ENCODE data around the gene PTGES2. TPM values are rescaled to one million over a fixed set of nuclear protein-coding genes. Genes with fewer than 3 reads are reported as not detected.

The PTGES2 gene
- total and polyA plus RNA-seq, 2 donors: 39.3 to 51.6 TPM

DNA sequence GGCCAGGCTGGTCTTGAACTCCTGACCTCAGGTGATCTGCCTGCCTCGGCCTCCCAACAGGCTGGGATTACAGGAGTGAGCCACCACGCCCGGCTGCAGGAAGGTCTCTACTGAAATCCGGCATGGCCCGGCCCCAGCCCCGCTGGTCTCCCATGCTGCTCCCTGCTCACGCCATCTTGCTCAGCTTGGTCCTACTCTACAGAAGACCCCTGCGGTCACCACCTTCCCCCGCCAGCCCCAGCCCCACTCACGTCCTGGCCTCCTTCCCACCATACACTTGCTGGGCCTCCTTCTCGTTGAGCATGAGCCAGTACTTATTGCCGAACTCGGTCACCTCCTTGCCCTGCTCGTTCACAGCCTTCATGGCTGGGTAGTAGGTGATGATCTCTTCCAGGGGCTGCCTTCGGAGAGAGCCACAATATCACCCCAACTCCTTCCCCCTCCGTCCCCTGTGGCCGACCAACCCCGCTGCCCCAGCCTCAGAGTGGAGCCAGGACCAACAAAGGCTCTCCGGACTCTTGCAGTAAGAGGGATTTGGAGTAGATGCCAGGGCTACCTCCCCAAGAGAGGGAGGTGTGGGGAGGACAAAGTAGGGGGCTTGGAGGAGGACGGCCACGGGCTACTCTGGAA, 4.0 kb downstream of the PTGES2 start:
- 97% methylated on average over 21 of the region's 21 CpGs for WGBS
- peaks cover 11 to 24% of the 10 kb centered on the region in 2 donors for H3K4me1 ChIP-seq (ENCODE audit: control insufficient read depth in 2 of 2, insufficient read depth in 2 of 2, low read length in 2 of 2)
- peaks cover 51 to 58% of the 10 kb centered on the region in 2 donors for H3K36me3 ChIP-seq (ENCODE audit: control insufficient read depth in 2 of 2, insufficient read depth in 2 of 2, low read length in 1 of 2)
- DNase-seq (ENCODE audit: low read depth in 6 of 9, low spot score in 9 of 9): no peak
- no peaks in the 10 kb centered on the region for H3K27me3 ChIP-seq (ENCODE audit: control insufficient read depth in 2 of 2, insufficient read depth in 1 of 2, low read length in 1 of 2)
- H3K9me3 ChIP-seq (ENCODE audit: control insufficient read depth in 2 of 2, insufficient read depth in 1 of 2, low read length in 1 of 2): peaks cover 0 to 7% of the 10 kb centered on the region in 2 donors
- H3K27ac ChIP-seq (ENCODE audit: low read depth in 1 of 2, low read length in 1 of 2): no peak overlapping the region
- H3K4me3 ChIP-seq (ENCODE audit: low read length in 2 of 2): no peak overlapping the region

- Histone ChIP-seq H3K4me3 (ENCODE audit: low read length in 2 of 2) (no peak overlapping the region), H3K4me1 (ENCODE audit: control insufficient read depth in 2 of 2, insufficient read depth in 2 of 2, low read length in 2 of 2) (peaks cover 11 to 29% of the 10 kb centered on the region in 2 donors), H3K36me3 (ENCODE audit: control insufficient read depth in 2 of 2, insufficient read depth in 2 of 2, low read length in 1 of 2) (peaks cover 51 to 58% of the 10 kb centered on the region in 2 donors), H3K27ac (ENCODE audit: low read depth in 1 of 2, low read length in 1 of 2) (no peak overlapping the region), H3K9me3 (ENCODE audit: control insufficient read depth in 2 of 2, insufficient read depth in 1 of 2, low read length in 1 of 2) (peaks cover 0 to under 1% of the 10 kb centered on the region in 2 donors), H3K27me3 (ENCODE audit: control insufficient read depth in 2 of 2, insufficient read depth in 1 of 2, low read length in 1 of 2) (no peaks in the 10 kb centered on the region)
- 99% methylated on average over 24 of the region's 24 CpGs for WGBS
- no peak for DNase-seq (ENCODE audit: low read depth in 6 of 9, low spot score in 9 of 9)
Measured at GRCh38 chr9:128122809-128123175, 4.7 kb downstream of the PTGES2 start.

DNA sequence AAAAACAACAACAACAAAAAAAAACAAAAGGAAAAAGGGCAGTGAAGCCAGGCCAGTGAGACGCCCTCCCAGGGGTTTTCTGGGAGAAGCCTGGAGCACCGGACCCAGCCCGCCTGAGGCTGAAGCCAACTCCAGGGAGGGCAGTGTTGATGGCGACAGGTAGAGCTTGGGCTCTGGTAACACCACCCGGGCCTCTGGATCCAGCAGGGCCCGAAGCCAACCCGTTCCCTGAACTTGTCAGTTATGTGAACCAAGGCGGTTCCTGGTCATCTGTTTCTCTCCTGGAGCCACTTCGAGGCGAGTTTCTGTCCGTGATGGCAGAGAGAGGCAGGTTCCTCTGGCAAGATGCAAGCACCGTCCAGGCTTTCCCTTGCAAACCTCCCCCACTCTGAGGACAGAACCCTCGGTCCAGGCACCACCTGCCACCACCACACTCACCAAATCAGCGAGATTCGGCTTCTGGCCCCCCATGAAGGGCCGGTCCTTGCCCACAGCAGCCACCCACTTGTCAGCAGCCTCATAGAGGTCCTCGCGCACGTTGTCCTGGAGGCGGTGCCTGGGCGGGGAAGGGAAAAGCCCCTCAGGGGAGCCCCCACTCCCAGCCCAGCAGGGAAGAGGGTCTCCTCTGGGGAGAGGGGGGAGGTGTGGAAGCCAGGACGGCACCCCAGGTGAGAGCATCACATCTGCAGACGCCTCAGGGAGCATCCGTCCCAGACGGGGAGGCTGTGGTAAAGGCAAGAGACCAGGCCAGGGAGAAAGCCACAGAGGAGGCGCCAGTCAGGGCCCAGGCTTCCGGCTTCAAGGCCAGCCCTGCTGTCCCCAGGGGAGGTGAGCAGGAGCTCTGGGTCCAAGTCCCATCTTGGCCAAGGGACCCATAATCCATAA, 5.4 kb downstream of the PTGES2 start:
- 97% methylated on average over 27 of the region's 27 CpGs for WGBS
- no peak for DNase-seq (ENCODE audit: low read depth in 6 of 9, low spot score in 9 of 9)
- H3K27ac ChIP-seq (ENCODE audit: low read depth in 1 of 2, low read length in 1 of 2): no peak overlapping the region
- H3K27me3 ChIP-seq (ENCODE audit: control insufficient read depth in 2 of 2, insufficient read depth in 1 of 2, low read length in 1 of 2): no peaks in the 10 kb centered on the region
- H3K9me3 ChIP-seq (ENCODE audit: control insufficient read depth in 2 of 2, insufficient read depth in 1 of 2, low read length in 1 of 2): peaks cover 0 to 4% of the 10 kb centered on the region in 2 donors
- H3K4me3 ChIP-seq (ENCODE audit: low read length in 2 of 2): no peak overlapping the region
- H3K4me1 ChIP-seq (ENCODE audit: control insufficient read depth in 2 of 2, insufficient read depth in 2 of 2, low read length in 2 of 2): peaks cover 11 to 34% of the 10 kb centered on the region in 2 donors
- peaks cover 51 to 58% of the 10 kb centered on the region in 2 donors for H3K36me3 ChIP-seq (ENCODE audit: control insufficient read depth in 2 of 2, insufficient read depth in 2 of 2, low read length in 1 of 2)

DNA sequence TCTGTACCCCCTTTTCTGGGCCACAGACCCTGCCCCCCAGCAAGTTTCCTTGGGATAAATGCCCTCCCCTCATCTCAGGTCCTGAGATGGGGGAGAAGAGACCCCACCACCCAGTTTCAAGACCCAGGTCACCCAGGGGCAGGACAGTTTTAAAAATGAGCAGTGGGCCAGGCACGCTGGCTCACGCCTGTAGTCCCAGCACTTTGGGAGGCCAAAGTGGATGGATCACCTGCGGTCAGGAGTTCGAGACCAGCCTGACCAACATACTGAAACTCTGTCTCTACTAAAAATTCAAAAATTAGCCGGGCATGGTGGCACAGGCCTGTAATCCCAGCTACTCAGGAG, 6.1 kb downstream of the PTGES2 start:
- no peak for DNase-seq (ENCODE audit: low read depth in 6 of 9, low spot score in 9 of 9)
- Histone ChIP-seq H3K9me3 (ENCODE audit: control insufficient read depth in 2 of 2, insufficient read depth in 1 of 2, low read length in 1 of 2) (peaks cover 0 to 4% of the 10 kb centered on the region in 2 donors), H3K27ac (ENCODE audit: low read depth in 1 of 2, low read length in 1 of 2) (no peak overlapping the region), H3K4me1 (ENCODE audit: control insufficient read depth in 2 of 2, insufficient read depth in 2 of 2, low read length in 2 of 2) (peaks cover 8 to 27% of the 10 kb centered on the region in 2 donors), H3K36me3 (ENCODE audit: control insufficient read depth in 2 of 2, insufficient read depth in 2 of 2, low read length in 1 of 2) (peaks cover 53 to 58% of the 10 kb centered on the region in 2 donors), H3K4me3 (ENCODE audit: low read length in 2 of 2) (no peak overlapping the region), H3K27me3 (ENCODE audit: control insufficient read depth in 2 of 2, insufficient read depth in 1 of 2, low read length in 1 of 2) (no peaks in the 10 kb centered on the region)
- over 99% methylated on average over 5 of the region's 5 CpGs for WGBS

GRCh38 chr9:128120741-128121465, 6.6 kb downstream of the PTGES2 start:
- no peak overlapping the region for H3K27ac ChIP-seq (ENCODE audit: low read depth in 1 of 2, low read length in 1 of 2)
- no peak for DNase-seq (ENCODE audit: low read depth in 6 of 9, low spot score in 9 of 9)

GRCh38 chr9:128120061-128120740, 7.3 kb downstream of the PTGES2 start:
- no peak for DNase-seq (ENCODE audit: low read depth in 6 of 9, low spot score in 9 of 9)
- Histone ChIP-seq H3K4me3 (ENCODE audit: low read length in 2 of 2) (no peak overlapping the region), H3K27ac (ENCODE audit: low read depth in 1 of 2, low read length in 1 of 2) (no peak overlapping the region), H3K9me3 (ENCODE audit: control insufficient read depth in 2 of 2, insufficient read depth in 1 of 2, low read length in 1 of 2) (peaks cover 0 to 4% of the 10 kb centered on the region in 2 donors), H3K27me3 (ENCODE audit: control insufficient read depth in 2 of 2, insufficient read depth in 1 of 2, low read length in 1 of 2) (no peaks in the 10 kb centered on the region), H3K36me3 (ENCODE audit: control insufficient read depth in 2 of 2, insufficient read depth in 2 of 2, low read length in 1 of 2) (peaks cover 51 to 56% of the 10 kb centered on the region in 2 donors), H3K4me1 (ENCODE audit: control insufficient read depth in 2 of 2, insufficient read depth in 2 of 2, low read length in 2 of 2) (peaks cover 0 to 18% of the 10 kb centered on the region in 2 donors)
- 97% methylated on average over 20 of the region's 20 CpGs for WGBS

More at GRCh38 chr9:128120741-128121465, 6.6 kb downstream of the PTGES2 start:
- Histone ChIP-seq H3K9me3 (ENCODE audit: control insufficient read depth in 2 of 2, insufficient read depth in 1 of 2, low read length in 1 of 2) (peaks cover 0 to 4% of the 10 kb centered on the region in 2 donors), H3K4me1 (ENCODE audit: control insufficient read depth in 2 of 2, insufficient read depth in 2 of 2, low read length in 2 of 2) (peaks cover 3 to 22% of the 10 kb centered on the region in 2 donors), H3K4me3 (ENCODE audit: low read length in 2 of 2) (no peak overlapping the region), H3K36me3 (ENCODE audit: control insufficient read depth in 2 of 2, insufficient read depth in 2 of 2, low read length in 1 of 2) (peaks cover 54 to 56% of the 10 kb centered on the region in 2 donors), H3K27me3 (ENCODE audit: control insufficient read depth in 2 of 2, insufficient read depth in 1 of 2, low read length in 1 of 2) (no peaks in the 10 kb centered on the region)
- WGBS: 93% methylated on average over 29 of the region's 29 CpGs

- Histone ChIP-seq H3K27me3 (ENCODE audit: control insufficient read depth in 2 of 2, insufficient read depth in 1 of 2, low read length in 1 of 2) (no peaks in the 10 kb centered on the region), H3K4me3 (ENCODE audit: low read length in 2 of 2) (no peak overlapping the region), H3K36me3 (ENCODE audit: control insufficient read depth in 2 of 2, insufficient read depth in 2 of 2, low read length in 1 of 2) (peaks cover 52 to 55% of the 10 kb centered on the region in 2 donors), H3K27ac (ENCODE audit: low read depth in 1 of 2, low read length in 1 of 2) (no peak overlapping the region), H3K9me3 (ENCODE audit: control insufficient read depth in 2 of 2, insufficient read depth in 1 of 2, low read length in 1 of 2) (peaks cover 0 to 4% of the 10 kb centered on the region in 2 donors), H3K4me1 (ENCODE audit: control insufficient read depth in 2 of 2, insufficient read depth in 2 of 2, low read length in 2 of 2) (peaks cover 0 to 16% of the 10 kb centered on the region in 2 donors)
- WGBS: 93% methylated on average over 15 of the region's 15 CpGs
- DNase-seq (ENCODE audit: low read depth in 6 of 9, low spot score in 9 of 9): no peak
Measured at GRCh38 chr9:128118971-128119665, 8.4 kb downstream of the PTGES2 start.

DNA sequence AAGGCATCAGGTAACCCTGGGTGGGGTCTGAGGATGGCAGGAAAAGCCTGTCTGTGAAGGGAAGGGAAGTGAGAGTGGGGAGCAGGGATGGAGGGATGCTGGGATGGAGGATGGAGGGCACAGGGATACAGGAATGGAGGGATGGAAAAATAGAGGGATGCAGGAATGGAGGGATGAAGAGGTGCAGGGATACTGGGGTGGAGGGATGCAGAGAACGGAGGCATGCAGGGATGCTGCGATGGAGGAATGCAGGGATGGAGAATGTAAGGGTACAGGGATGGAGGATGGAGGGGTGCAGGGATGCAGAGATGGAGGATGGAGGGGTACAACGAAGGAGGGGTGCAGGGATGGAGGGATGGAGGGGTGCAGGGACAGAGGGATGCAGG, 9.1 kb downstream of the PTGES2 start:
- Histone ChIP-seq H3K4me1 (ENCODE audit: control insufficient read depth in 2 of 2, insufficient read depth in 2 of 2, low read length in 2 of 2) (peaks cover 0 to 16% of the 10 kb centered on the region in 2 donors), H3K27ac (ENCODE audit: low read depth in 1 of 2, low read length in 1 of 2) (no peak overlapping the region), H3K9me3 (ENCODE audit: control insufficient read depth in 2 of 2, insufficient read depth in 1 of 2, low read length in 1 of 2) (peaks cover 0 to 11% of the 10 kb centered on the region in 2 donors), H3K4me3 (ENCODE audit: low read length in 2 of 2) (no peak overlapping the region), H3K27me3 (ENCODE audit: control insufficient read depth in 2 of 2, insufficient read depth in 1 of 2, low read length in 1 of 2) (no peaks in the 10 kb centered on the region), H3K36me3 (ENCODE audit: control insufficient read depth in 2 of 2, insufficient read depth in 2 of 2, low read length in 1 of 2) (peaks cover 54 to 55% of the 10 kb centered on the region in 2 donors)
- DNase-seq (ENCODE audit: low read depth in 6 of 9, low spot score in 9 of 9): no peak
- WGBS: 74% methylated on average over 3 of the region's 3 CpGs

All from thymus (tissue), 11 donors.